Natural killer cell (primary cell): Measurements from ENCODE around the gene NEDD4L. TPM values are rescaled to one million over a fixed set of nuclear protein-coding genes. Genes with fewer than 3 reads are reported as not detected.

ENCODE experiments used
- ATAC-seq, 3 donors: fragments of 150-1000 bp in 2 of 3; fragments of 200-7000 bp in 1 of 3; cut with Tn5 transposase; 1 replicate in 1 of 3; 2 replicates in 2 of 3; pipeline ENCODE4 v1.10.0; 2021; ENCODE audit warnings: mild to moderate bottlenecking in 2 of 3, moderate library complexity in 2 of 3
- DNase-seq, 2 donors: peaks; one replicate each; pipeline versions ENCODE4 v3.0.0 to v3.0.0-alpha.2; 2013 to 2021; ENCODE audit warnings: mixed read lengths in 1 of 2
- H3K27ac ChIP-seq: one replicate; pipeline ENCODE4 v1.5.1; 2013; ENCODE audit warnings: mild to moderate bottlenecking, low read length
- H3K27me3 ChIP-seq: one replicate; pipeline ENCODE4 v1.6.1; 2013; ENCODE audit warnings: low read length; ENCODE audit not compliant: control insufficient read depth, insufficient read depth
- H3K36me3 ChIP-seq: one replicate; pipeline ENCODE4 v1.6.1; 2013; ENCODE audit warnings: low read length; ENCODE audit not compliant: control insufficient read depth, insufficient read depth
- H3K4me1 ChIP-seq: one replicate; pipeline ENCODE4 v1.6.1; 2013; ENCODE audit warnings: low read length; ENCODE audit not compliant: control insufficient read depth, insufficient read depth
- H3K4me3 ChIP-seq: one replicate; pipeline ENCODE4 v1.5.1; 2013; ENCODE audit warnings: low read length
- H3K9me3 ChIP-seq: one replicate; pipeline ENCODE4 v1.6.1; 2013; ENCODE audit warnings: low read length; ENCODE audit not compliant: control insufficient read depth, insufficient read depth
- H3K27ac Mint-ChIP-seq, 2 donors: one replicate each; pipeline ENCODE4 v1.8.0; 2022; ENCODE audit warnings: mild to moderate bottlenecking in 2 of 2, mixed read lengths in 2 of 2, moderate library complexity in 1 of 2
- H3K27me3 Mint-ChIP-seq, 2 donors: one replicate each; pipeline ENCODE4 v1.8.0; 2022; ENCODE audit warnings: low read depth in 2 of 2, mixed read lengths in 2 of 2
- H3K36me3 Mint-ChIP-seq: one replicate; pipeline ENCODE4 v1.8.0; 2022; ENCODE audit warnings: mixed read lengths
- H3K4me1 Mint-ChIP-seq, 2 donors: one replicate each; pipeline ENCODE4 v1.8.0; 2022; ENCODE audit warnings: mixed read lengths in 2 of 2
- H3K4me3 Mint-ChIP-seq: one replicate; pipeline ENCODE4 v1.8.0; 2022; ENCODE audit warnings: mild to moderate bottlenecking, moderate library complexity, mixed read lengths
- H3K9me3 Mint-ChIP-seq, 2 donors: one replicate each; pipeline ENCODE4 v1.8.0; 2022; ENCODE audit warnings: mixed read lengths in 2 of 2
- CTCF ChIP-seq: fragments of 200-600 bp; IDR thresholded peaks from one replicate; pipeline ENCODE4 v1.8.0; 2022; ENCODE audit warnings: antibody characterized with exemption
- WGBS: methylation state at CpG from one replicate; pipeline ENCODE4 v1.1.7; 2013; ENCODE audit warnings: missing lambda C conversion rate; ENCODE audit not compliant: insufficient coverage; 5-methylcytosine and 5-hydroxymethylcytosine counted together
- intact Hi-C: fragments of 100-400 bp; cut with micrococcal nuclease; formaldehyde crosslinking; loops from one replicate; pipeline ENCODE4 v1.14.2; 2022
- total RNA-seq, 4 donors: library from RNA; stranded (reverse); fragments of 120-200 nt in 1 of 4; gene quantifications; one replicate each; pipeline versions ENCODE4 v1.2.3 to v1.2.4, GENCODE V29; 2013 to 2022

Gene NEDD4L
- total RNA-seq, 3 donors from 2014 or later (not counting 1 experiment from before 2014, with no cell fraction given), result 3.4 to 15.3 (median 14.3) TPM

GRCh38 chr18:58334061-58334460 is 290.0 kb downstream of the NEDD4L start:
- ATAC-seq (no peak), DNase-seq (no peak)
- H3K27me3 ChIP-seq, result no peaks in the 10 kb centered on the region
- no peak overlapping the region for H3K27ac ChIP-seq
- Mint-ChIP-seq H3K4me3 (no peak overlapping the region), H3K4me1 (no peaks in the 10 kb centered on the region), H3K27me3 (no peaks in the 10 kb centered on the region), H3K9me3 (no peaks in the 10 kb centered on the region), H3K36me3 (no peaks in the 10 kb centered on the region), H3K27ac (no peak overlapping the region)
- no peak for TF ChIP-seq CTCF
- no peaks in the 10 kb centered on the region for H3K36me3 ChIP-seq
- WGBS, result 100% methylated on average over 2 of the region's 2 CpGs
- H3K4me3 ChIP-seq, result no peak overlapping the region
- H3K9me3 ChIP-seq, result no peaks in the 10 kb centered on the region
- intact Hi-C loops, result no loop called here
- H3K4me1 ChIP-seq, result no peaks in the 10 kb centered on the region

GRCh38 chr18:58335223-58335622 is 291.2 kb downstream of the NEDD4L start:
- no peak for TF ChIP-seq CTCF
- Histone ChIP-seq H3K27me3 (no peaks in the 10 kb centered on the region), H3K9me3 (no peaks in the 10 kb centered on the region), H3K36me3 (no peaks in the 10 kb centered on the region), H3K4me3 (no peak overlapping the region), H3K27ac (no peak overlapping the region), H3K4me1 (no peaks in the 10 kb centered on the region)
- Mint-ChIP-seq H3K4me3 (no peak overlapping the region), H3K36me3 (no peaks in the 10 kb centered on the region), H3K4me1 (no peaks in the 10 kb centered on the region), H3K27ac (no peak overlapping the region), H3K27me3 (no peaks in the 10 kb centered on the region), H3K9me3 (no peaks in the 10 kb centered on the region)
- WGBS, result 97% methylated on average over 11 of the region's 11 CpGs
- DNase-seq, result no peak
- no peak for ATAC-seq
- intact Hi-C loops, result no loop called here

- ATAC-seq (no peak), DNase-seq (no peak)
- no peaks in the 10 kb centered on the region for H3K36me3 ChIP-seq
- TF ChIP-seq CTCF, result no peak
- Mint-ChIP-seq H3K27me3 (no peaks in the 10 kb centered on the region), H3K27ac (no peak overlapping the region), H3K4me3 (no peak overlapping the region), H3K36me3 (no peaks in the 10 kb centered on the region), H3K9me3 (no peaks in the 10 kb centered on the region), H3K4me1 (no peaks in the 10 kb centered on the region)
- H3K4me3 ChIP-seq, result no peak overlapping the region
- no CpG with 5 or more reads among the region's 1 CpG for WGBS
- H3K4me1 ChIP-seq, result no peaks in the 10 kb centered on the region
- no peak overlapping the region for H3K27ac ChIP-seq
- no peaks in the 10 kb centered on the region for H3K9me3 ChIP-seq
- intact Hi-C loops, result no loop called here
- H3K27me3 ChIP-seq, result no peaks in the 10 kb centered on the region
These were observed 291.8 kb downstream of the NEDD4L start for GRCh38 chr18:58335821-58336220.

GRCh38 chr18:58336605-58337004 is 292.6 kb downstream of the NEDD4L start:
- H3K9me3 ChIP-seq, result no peaks in the 10 kb centered on the region
- no peaks in the 10 kb centered on the region for H3K4me1 ChIP-seq
- intact Hi-C loops, result no loop called here
- DNase-seq (no peak), ATAC-seq (no peak)
- H3K4me3 Mint-ChIP-seq, result no peak overlapping the region
- H3K27me3 ChIP-seq, result no peaks in the 10 kb centered on the region
- WGBS, result 90% methylated on average over 1 of the region's 3 CpGs
- H3K27me3 Mint-ChIP-seq, result no peaks in the 10 kb centered on the region
- H3K36me3 ChIP-seq, result no peaks in the 10 kb centered on the region
- no peaks in the 10 kb centered on the region for H3K36me3 Mint-ChIP-seq
- no peaks in the 10 kb centered on the region for H3K4me1 Mint-ChIP-seq
- no peak overlapping the region for H3K27ac Mint-ChIP-seq
- TF ChIP-seq CTCF, result no peak
- no peak overlapping the region for H3K27ac ChIP-seq
- no peaks in the 10 kb centered on the region for H3K9me3 Mint-ChIP-seq
- H3K4me3 ChIP-seq, result no peak overlapping the region
